GM19239 (cell line): ENCODE results near the gene LAMC2.

Source experiments
- DNase-seq: peaks from one replicate; pipeline ENCODE4 v3.0.0; 2011; ENCODE audit warnings: low spot score; ENCODE audit not compliant: insufficient read length
- FAIRE-seq: peaks from 2 replicates; lab custom pipeline; 2011; peaks lifted over from hg19 to GRCh38; lab: Jason Lieb, UNC

Gene LAMC2

DNA sequence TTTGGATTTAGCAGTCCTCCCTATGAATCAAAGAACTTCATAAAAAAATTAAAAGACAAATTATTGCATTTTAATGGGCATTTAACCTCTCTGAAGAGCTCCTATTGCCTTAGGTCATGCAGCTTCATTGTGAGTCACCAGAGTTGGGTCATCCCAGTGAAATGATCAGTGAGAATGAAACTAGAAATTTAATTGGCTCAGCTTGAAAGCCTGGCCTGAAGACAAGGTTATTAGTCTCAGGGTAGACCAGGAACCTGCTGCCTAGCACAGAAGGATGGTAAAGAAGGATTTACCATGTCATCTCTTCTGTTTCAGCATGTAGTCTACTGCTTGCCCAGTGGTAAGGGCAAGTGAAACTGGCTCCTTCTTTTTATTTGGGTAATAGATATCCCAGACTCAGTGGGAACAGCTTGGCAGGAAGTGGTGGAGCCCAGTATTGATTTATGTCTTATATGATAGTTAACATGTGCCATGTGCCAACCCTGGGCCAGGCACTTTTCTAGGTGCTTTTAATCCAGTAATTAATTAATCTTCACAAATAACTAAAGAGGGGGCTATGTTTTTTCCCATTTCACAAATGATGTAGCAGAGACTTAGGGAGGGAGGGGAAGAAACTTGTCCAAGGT is 23.6 kb downstream of the LAMC2 start:
- FAIRE-seq: no peak

DNA sequence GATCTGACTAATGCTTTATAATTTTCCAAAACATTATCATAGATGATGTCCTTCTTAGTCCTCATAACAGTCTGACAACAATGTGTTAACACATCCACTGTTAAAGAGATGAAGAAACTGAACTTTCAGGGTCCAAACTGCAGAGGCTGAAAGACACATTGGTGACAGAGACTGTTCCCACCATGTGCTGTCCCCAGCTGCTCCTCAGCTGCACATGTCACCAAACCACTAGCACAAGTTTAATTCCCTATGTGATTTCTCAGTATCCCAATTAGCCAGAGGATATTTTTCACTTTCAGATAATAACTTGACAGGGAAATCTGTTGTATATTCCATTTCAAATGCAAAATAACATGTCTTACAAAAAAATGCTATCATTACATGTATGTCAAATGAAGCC is 24.6 kb downstream of the LAMC2 start:
- no peak for DNase-seq

More for the DNA sequence above, 23.6 kb downstream of the LAMC2 start:
- DNase-seq: no peak

DNA sequence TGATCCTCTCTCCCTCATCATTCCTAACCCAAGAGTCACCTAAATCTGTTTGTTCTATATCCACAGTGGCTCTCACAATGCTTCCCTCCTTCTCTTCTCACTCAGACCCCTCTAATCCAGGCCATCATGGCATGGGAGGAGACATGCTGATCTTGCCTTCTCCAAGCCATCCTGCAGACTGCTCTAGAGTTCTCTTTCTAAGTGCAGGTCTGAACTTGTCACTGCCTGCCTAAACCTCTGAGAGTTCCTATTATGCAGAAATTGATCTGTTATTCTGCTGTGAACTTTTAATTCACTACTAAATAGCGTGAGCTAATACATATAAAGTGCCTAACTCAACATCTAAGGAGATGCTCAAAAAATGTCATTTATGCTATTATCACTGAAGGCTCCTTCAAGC is 26.8 kb downstream of the LAMC2 start:
- FAIRE-seq (no peak), DNase-seq (no peak)

More for the DNA sequence above, 24.6 kb downstream of the LAMC2 start:
- FAIRE-seq: peak; percentile 53

DNA sequence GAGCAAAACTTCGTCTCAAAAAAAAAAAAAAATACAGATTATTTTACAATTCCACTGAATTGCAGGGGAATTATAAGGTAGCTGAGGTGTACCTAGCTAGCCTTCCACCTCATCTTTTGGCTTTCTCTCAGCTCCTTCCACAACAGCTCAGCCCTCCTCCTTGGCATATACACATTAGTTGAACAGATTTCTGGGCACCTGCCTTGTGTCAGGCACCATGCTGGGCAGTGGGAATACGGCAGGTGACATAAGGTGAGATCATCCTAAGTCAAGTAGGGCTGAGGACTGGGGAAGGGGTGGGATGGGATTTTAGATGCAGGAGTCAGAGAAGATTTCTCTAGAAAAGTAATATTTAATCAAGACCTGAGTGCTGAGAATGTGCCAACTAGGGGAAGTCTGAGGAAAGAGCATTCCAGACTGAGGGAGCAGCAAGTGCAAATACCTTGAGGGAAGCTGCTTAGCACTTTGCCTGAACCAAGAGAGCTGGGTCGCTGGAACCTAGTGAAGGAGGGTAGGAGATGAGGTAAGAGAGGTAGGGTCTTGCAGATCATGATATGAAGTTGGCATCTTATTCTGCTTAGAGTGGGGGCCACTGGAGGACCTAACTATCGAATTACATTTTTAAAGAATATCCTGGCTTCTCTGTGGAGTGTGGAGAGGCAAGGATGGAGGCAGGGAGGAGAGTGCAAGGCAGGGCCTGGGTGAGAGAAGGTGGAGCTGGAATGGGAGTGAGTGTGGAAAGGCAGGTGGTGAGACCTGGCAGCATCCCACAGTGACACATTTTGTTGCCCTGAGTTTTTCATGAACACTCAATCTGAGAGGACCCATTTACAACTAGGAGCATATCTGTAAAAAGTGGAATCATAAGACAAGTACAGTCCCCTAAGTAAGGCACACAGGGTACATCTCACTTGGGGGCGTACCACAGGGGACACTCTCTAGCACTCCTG is 28.2 kb downstream of the LAMC2 start:
- DNase-seq: no peak
- FAIRE-seq: no peak

DNA sequence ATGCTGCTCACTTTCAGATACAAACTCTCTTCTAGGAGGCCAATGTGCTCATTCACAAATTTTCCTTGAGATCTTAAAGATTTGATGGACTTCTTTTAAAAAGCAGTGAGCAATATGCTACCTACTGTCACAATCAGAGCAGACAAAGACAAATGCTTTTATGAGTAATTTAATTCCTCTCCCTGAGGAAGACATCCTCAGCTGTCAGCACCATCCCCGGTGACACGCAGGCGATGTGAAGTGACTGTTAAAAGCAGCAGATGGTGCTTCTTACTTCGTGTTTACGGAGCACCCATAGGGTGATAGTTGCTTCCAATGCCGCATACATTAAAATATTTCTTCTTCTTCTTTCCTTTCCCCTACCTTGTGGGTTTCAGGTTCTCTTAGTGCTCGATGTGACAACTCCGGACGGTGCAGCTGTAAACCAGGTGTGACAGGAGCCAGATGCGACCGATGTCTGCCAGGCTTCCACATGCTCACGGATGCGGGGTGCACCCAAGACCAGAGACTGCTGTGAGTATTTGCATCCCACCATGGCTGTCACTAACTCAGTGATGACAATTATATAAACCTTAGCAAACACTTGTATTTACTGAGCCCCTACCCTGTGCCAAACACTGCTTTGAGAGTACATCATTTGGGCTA is 29.1 kb downstream of the LAMC2 start:
- DNase-seq: no peak
- FAIRE-seq: no peak

DNA sequence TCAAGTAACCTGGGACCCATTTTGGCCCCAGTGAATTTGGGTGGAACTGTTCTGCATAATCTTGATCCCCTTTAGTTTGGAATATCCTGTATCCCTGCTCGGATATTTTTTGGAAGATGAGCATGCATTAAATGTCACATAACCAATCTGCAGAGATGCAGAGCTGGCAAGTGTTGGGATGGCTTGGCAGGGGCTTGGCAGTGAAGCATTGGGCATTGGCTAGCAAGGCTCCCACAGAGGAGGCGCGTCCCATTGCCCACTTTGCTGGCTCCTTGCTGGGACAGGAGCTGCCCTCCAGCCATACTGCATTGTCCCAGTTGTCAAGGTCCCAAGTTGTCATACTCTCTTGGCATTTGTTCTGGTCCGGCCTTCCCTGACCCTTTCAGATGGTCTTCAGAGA is 29.9 kb downstream of the LAMC2 start:
- no peak for DNase-seq
- FAIRE-seq: no peak

DNA sequence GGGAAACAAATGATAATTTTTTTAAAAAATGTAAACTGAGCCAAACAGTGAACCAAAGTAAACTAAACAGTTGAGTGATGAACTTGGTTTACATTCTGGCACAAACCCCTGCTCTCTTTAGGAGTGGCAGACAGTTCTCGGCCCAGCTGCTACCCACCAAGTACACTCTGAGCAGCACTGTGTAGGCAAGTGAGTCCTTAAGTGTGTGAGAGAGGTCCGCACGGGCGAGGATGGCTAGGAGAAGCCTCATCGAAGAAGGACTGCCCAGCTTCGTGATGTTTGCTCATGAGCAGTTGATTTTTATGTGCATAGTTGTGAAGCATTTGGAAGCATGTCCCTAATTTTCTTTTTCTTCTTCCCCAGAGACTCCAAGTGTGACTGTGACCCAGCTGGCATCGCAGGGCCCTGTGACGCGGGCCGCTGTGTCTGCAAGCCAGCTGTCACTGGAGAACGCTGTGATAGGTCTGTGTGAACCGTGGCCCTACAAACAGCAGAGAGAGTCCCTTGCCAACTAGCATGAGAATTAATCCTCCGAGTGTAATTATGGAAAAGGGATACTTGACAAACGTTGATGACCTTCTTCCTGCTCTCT is 32.1 kb downstream of the LAMC2 start:
- no peak for FAIRE-seq
- no peak for DNase-seq

DNA sequence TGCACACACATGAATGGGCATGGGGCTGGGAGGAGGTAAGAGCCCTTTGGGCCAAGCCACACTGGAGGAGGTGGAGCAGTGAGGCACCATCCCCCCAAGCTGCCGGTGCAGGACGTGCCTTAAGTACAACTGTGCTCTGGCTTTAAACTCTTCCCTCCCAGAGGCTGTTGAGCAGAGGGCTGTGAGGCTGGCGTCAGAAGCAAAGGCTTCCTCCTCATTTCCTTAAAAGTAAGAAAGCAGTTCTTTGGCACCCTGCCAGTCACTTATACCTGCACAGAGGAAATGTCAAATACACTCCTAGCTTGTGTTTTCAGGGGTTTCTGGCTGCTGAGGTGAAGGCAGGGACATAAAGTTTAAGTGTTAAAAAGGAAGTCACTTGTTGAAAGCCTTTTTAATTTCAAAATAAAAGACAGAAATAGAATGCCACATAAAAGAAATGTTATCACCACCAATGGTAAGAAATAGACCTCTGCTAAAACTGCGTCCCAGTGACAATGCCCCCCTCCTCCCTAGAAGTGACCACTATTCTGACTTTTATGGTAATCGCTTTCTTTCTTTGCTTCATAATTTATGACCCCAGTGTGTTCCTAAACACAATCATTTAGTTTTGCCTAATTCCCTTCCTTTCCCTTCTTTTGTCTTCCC is 33.0 kb downstream of the LAMC2 start:
- DNase-seq: no peak
- no peak for FAIRE-seq

DNA sequence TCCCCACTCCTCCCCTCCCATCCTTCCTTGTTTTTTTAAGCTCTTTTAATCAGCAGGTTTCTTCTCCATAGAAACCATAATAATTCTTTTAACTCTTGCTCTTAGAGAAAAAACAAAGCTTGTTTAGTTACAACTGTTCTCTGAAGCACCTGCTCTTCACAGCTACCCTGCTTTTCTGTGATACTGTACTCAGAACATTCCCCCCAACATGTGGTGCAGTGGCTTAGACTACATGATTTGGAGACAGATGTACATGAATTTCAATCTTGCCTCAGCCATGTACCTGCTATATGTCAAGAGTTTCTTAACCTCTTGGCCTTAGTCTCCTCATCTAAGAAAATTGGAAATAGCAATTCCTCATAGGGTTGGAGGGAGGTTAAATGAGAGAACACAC is 33.5 kb downstream of the LAMC2 start:
- FAIRE-seq: no peak
- DNase-seq: no peak

DNA sequence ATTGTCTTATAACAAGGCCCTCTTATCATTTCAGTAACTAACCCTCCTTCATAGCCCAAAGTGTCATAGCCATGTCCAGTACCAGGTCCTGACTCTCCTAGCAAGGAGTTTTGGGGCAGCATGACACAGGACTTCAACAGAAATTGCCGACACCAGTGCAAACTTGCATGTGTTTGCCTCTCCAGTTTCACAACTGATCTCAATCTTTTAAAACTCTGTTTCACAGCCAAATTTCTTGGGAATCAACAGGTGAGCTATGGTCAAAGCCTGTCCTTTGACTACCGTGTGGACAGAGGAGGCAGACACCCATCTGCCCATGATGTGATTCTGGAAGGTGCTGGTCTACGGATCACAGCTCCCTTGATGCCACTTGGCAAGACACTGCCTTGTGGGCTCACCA is 36.8 kb downstream of the LAMC2 start:
- FAIRE-seq: no peak
- no peak for DNase-seq

DNA sequence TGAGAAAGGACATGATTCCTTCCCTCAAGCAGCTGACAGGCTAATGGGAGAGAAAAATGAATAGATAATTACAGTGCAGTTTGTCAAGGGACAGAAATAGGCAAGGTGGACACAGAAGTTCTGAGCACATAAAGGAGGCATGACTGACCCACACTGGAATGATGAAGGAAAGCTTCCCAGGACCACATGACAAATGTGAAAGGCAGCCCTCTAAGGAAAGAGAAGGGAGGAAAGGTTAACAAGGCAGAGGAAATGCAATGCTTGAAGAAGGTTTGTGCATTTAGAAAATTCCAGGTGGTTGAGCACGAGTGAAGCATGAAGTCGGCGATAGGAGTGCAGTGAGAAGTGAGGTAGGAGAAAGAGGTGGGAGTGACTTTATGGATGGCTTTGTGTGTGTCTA is 37.4 kb downstream of the LAMC2 start:
- no peak for DNase-seq
- no peak for FAIRE-seq

DNA sequence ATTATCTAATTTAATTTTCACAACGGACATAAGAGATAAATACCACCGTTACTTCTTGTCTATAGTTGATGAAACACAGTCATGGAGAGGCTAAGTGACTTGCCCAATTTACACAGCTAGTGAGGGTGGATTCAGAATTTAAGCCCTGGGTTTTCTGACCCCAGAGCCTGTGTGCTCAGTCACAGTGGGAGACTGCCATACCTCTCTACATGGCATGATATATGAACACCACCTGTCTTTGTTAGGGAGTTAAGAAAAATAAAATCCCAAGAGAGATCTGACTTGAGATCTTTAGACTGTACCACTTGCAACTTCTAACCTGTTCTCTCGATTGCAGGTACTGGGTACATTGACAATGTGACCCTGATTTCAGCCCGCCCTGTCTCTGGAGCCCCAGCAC is 40.3 kb downstream of the LAMC2 start:
- no peak for DNase-seq
- FAIRE-seq: no peak

DNA sequence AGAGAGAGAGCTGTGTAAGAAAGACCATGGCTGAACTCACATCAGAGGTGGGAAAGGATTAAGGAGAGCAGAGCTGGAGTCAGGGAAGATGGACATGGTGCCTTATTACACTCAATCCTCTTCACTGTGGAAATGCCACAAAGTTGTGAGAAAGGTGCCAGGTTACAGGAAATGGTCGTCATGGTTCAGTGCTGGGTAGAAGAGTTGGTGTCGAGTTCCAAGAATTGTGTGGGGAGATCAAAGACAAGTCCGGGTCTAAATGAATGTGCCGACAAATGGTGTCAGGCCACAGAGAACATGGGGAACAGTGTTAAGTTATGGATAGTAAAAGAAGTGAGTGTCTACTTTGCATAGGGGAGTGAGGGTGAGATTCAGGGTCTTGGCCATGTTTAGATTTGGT is 40.9 kb downstream of the LAMC2 start:
- FAIRE-seq: no peak
- no peak for DNase-seq

DNA sequence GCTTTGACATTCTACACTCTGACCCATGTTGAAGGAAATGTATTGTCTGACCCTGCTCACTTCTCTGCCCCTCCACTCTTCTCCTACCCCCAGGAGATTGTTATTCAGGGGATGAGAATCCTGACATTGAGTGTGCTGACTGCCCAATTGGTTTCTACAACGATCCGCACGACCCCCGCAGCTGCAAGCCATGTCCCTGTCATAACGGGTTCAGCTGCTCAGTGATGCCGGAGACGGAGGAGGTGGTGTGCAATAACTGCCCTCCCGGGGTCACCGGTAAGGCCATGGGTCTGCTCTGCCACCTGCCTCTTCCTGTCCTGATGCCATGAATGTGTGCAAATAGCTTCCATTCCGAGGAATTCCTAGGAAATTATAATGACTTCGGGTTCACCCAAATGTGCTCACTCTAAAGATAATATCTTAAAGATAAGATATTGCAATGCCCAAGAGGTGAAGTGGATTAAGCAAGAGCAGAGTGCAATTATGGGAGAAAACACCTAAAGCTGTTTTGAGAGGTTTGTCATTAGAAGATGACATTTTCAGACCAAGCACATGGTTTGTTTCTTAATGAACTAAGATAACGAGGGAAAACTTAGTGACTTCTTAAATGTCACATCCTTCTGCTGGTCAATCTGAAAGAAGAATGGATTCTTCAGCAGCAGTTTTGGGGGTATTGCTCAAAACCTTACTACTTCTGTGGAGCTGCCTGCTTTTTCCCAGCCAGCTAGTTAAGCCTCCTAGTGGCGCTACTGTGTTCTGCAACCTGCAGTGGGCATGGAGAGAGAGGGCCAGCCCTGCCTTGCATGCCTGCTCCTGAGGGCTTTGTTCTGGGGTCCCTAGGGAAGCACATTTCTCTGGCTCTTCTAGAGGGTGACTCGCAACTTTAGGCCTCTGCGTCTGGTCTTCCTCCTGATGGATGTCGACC is 41.6 kb downstream of the LAMC2 start:
- peak; percentile 39 for FAIRE-seq

DNA sequence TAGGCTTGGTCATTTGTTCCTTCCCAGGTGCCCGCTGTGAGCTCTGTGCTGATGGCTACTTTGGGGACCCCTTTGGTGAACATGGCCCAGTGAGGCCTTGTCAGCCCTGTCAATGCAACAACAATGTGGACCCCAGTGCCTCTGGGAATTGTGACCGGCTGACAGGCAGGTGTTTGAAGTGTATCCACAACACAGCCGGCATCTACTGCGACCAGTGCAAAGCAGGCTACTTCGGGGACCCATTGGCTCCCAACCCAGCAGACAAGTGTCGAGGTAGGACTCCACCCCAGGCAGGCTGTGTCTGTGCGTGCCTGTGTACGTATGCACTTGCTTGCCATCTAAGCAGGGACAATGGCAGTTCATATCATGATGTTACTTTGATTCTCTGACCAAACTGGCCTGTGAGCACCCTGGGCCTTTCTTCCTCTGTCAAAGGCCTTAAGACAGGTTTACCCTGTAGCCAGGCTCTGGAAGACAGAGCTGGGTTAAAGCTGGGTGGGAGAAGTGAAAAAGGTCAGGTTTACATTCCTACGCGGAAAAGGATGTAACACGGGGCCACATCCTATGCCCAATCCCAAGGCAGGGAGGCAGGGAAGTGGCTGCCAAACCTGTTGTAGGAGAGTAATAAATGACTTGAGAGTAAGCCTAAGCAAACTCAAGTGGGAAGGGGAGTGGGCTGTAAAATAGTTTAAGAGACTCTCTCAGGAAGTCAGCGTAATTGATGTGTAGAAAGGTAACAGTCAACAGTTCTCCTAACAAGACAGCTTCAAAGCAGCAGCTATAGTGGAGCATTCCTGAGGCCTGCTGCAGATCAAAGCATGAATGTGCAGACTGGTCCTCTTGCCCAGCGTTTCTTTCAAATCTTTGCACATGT is 42.5 kb downstream of the LAMC2 start:
- DNase-seq (no peak), FAIRE-seq (no peak)

More for the DNA sequence above, 41.6 kb downstream of the LAMC2 start:
- peak; percentile 30 for DNase-seq

DNA sequence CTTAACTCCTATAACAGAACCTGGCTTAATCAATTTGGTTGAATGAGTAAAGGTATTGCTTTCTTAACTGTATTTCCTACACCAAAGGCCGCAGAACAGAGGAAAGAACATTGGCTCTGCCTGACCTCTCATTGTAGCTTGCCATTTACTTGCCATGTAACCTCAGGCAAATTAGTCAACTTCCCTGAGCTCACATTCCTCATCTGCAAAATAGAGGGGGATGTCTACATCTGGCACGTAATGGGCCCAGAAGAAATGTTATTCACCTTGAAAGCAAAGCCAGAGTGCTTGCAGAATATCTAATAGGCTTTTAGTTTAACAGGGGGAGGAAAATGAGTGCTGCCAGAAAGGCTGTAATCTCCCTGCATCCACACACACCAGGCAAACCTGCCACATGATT is 44.3 kb downstream of the LAMC2 start:
- DNase-seq (no peak), FAIRE-seq (no peak)

DNA sequence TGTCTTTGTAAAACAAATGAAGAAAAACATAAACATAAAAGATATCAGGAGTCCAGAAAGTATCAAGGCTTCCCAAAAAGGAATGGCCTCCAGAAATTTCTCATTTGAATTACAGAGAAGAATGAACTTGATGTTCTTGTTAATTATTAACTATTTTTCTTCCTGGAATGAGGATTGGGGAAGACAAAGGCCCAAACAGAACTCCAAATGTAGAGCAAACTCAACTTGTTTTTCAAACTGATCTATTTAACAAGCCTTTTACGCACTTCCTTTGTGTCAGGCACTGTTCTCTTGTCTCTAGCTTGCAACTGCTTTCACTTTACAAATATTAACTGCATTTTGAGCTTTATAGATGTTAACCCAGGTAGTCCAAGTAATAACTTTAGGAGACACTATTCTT is 45.5 kb downstream of the LAMC2 start:
- FAIRE-seq (no peak), DNase-seq (no peak)

DNA sequence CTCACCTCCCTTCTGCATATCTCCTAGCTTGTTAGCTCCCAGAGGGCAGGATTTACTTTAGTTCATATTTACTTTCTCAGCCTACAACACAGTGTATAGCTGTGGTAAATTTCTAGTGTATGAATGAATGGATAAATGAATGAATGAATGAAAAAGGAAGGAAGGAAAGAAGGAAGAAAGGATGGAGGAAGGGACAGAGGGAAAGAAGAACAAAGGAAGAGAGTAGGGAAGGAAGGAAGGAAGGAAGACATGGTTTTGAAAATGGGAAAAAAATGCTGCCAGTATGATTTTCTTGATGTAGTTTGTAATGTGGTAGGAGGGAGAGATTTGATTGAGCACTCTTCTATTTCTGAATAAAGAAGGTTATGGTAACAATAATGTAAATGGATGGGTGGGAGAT is 47.0 kb downstream of the LAMC2 start:
- DNase-seq: no peak
- FAIRE-seq: no peak
